Measurements from ENCODE around the gene POU4F3.

DNA sequence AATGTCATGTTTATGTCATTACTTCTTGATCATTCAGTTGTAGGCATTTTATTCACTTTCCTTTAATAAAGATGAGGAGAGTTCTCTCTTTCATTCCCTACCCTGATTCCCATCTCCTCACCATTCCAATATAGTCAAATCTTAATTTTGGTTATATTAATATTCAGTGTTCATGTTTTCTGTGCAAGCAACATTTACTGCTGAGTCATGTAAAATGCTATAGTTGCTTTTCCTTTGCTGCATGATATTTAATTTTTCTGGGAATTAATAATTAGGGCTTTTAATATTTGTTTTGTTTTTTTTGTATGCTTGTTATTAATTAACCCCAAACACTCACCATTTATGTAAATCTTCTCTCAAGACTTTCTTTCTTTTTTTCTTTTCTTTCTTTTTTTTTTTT lies 18.5 kb downstream of the POU4F3 start:
- no peak for TF ChIP-seq EZH2 (IDR thresholded peaks at IDR 0.05; ENCODE audit: insufficient read depth, low read length)
- TF ChIP-seq, protein P1, sequence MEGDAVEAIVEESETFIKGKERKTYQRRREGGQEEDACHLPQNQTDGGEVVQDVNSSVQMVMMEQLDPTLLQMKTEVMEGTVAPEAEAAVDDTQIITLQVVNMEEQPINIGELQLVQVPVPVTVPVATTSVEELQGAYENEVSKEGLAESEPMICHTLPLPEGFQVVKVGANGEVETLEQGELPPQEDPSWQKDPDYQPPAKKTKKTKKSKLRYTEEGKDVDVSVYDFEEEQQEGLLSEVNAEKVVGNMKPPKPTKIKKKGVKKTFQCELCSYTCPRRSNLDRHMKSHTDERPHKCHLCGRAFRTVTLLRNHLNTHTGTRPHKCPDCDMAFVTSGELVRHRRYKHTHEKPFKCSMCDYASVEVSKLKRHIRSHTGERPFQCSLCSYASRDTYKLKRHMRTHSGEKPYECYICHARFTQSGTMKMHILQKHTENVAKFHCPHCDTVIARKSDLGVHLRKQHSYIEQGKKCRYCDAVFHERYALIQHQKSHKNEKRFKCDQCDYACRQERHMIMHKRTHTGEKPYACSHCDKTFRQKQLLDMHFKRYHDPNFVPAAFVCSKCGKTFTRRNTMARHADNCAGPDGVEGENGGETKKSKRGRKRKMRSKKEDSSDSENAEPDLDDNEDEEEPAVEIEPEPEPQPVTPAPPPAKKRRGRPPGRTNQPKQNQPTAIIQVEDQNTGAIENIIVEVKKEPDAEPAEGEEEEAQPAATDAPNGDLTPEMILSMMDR (IDR thresholded peaks at IDR 0.05; ENCODE audit: insufficient read depth, low read depth, low read length): no peak
